ENCODE data around the gene TCIRG1.

Gene TCIRG1

DNA sequence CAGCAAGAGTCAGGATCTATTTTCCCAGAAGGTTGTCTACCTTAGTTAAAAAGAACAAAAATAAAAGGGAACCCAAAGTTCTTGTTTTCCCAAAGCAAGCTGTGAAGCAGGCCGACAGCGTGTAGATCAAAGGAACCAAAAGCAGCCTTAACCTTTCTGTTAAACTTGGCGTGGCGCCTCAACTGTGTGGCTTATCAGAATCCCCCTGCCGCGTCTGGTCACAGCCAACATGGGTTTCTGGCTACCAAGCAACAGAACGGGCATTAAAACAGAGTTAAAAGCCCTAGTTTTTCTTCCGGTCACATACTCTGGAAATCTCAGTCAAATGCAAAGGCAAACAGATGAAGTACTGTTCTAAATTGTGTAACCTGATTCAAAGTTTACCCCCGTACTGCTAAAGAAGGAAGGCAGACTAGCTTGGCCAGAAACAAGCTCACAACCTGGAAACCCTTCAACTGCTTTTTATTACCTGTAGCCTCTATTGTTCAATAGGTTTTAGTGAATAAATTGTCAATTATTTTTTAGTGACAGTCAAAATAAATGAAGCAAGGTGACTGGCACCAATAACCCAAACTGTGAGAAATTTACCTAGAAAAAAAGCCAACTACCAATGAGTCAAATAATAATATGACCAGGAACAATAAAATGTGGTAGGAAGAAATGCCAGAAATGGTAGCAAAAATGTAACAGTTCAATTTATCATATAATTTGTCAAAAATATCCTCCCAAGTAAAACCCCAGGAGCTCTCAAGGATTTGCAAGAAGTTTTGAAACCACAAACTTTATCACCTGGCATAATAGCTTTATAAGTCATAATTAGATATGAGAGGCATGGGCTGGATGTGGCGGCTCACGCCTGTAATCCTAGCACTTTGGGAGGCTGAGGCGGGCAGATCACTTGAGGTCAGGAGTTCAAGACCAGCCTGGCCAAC lies 60.9 kb downstream of the TCIRG1 start:
- Mint-ChIP-seq H3K4me1 (peaks cover 24% of the 10 kb centered on the region), H3K27me3 (no peaks in the 10 kb centered on the region), H3K9me3 (no peaks in the 10 kb centered on the region), H3K27ac (peak overlapping the region; percentile 53), H3K36me3 (peaks cover 2% of the 10 kb centered on the region), H3K4me3 (peak overlapping the region; percentile 67)

Data from activated naive CD4-positive, alpha-beta T cell treated with anti-CD3 and anti-CD28 coated beads, Interleukin-2, amount 50 U/mL, for 24 hours (primary cell).